RWPE1 (cell line): ENCODE data around the gene LRRC31.

ENCODE experiments used
- CTCF ChIA-PET: fragments of 350-600 bp; sonication (Branson Sonifier 250); formaldehyde crosslinking; extraction: SDS; loops from one replicate; lab custom pipeline; 2021; lab: Yijun Ruan, JAX
- POLR2A ChIA-PET: fragments of 400-600 bp; formaldehyde crosslinking; extraction: SDS; loops from one replicate; lab custom pipeline; 2020; ENCODE audit warnings: antibody characterized with exemption; ENCODE audit not compliant: low non-redundant PET; lab: Yijun Ruan, JAX
- DNase-seq: peaks from one replicate; pipeline ENCODE4 v3.0.0; 2012; ENCODE audit warnings: low spot score
- H3K27ac ChIP-seq: fragments of 450-650 bp; 2 replicates; pipeline ENCODE4 v1.5.1; 2017
- CTCF ChIP-seq: fragments of 450-650 bp; conservative IDR thresholded peaks from 2 replicates; pipeline ENCODE4 v1.5.1; 2017; ENCODE audit warnings: low read depth, mild to moderate bottlenecking

The LRRC31 gene

GRCh38 chr3:169855514-169855913 is 14.2 kb downstream of the LRRC31 start:
- no peak for TF ChIP-seq CTCF
- DNase-seq = no peak
- CTCF ChIA-PET = no interaction called here
- no peak overlapping the region for H3K27ac ChIP-seq
- POLR2A ChIA-PET = no interaction called here

GRCh38 chr3:169850618-169851017 is 19.1 kb downstream of the LRRC31 start:
- TF ChIP-seq CTCF = no peak
- DNase-seq = no peak
- ChIA-PET CTCF (no interaction called here), POLR2A (no interaction called here)
- H3K27ac ChIP-seq = no peak overlapping the region

GRCh38 chr3:169848741-169849140 is 21.0 kb downstream of the LRRC31 start:
- ChIA-PET POLR2A (no interaction called here), CTCF (interaction anchor here (0.6 kb wide), 2 partner anchors 20 to 22 kb away, joined by 3 read pairs; no protein-coding TSS in a partner anchor)
- no peak overlapping the region for H3K27ac ChIP-seq
- DNase-seq = no peak
- no peak for TF ChIP-seq CTCF

GRCh38 chr3:169847896-169848295 is 21.8 kb downstream of the LRRC31 start:
- no peak for DNase-seq
- no peak for TF ChIP-seq CTCF
- H3K27ac ChIP-seq = peak overlapping the region; percentile 11; the same call in 1 of the 2 replicates
- ChIA-PET POLR2A (no interaction called here), CTCF (no interaction called here)

GRCh38 chr3:169846458-169847193 is 23.1 kb downstream of the LRRC31 start:
- peak; percentile 82 for DNase-seq
- no peak for TF ChIP-seq CTCF
- ChIA-PET CTCF (no interaction called here), POLR2A (no interaction called here)
- peak overlapping the region; percentile 66 for H3K27ac ChIP-seq

GRCh38 chr3:169842960-169843359 is 26.8 kb downstream of the LRRC31 start:
- CTCF ChIA-PET = interaction anchor here (0.6 kb wide), 1 partner anchor 18 kb away, joined by 3 read pairs; no protein-coding TSS in a partner anchor
- no peak overlapping the region for H3K27ac ChIP-seq
- POLR2A ChIA-PET = no interaction called here
- no peak for DNase-seq
- TF ChIP-seq CTCF = no peak
